ENCODE results near the gene TMEM150A.

The TMEM150A gene

GRCh38 chr2:85585781-85586105 is 16.8 kb downstream of the TMEM150A start:
- no peak for TF ChIP-seq ELF4 (IDR thresholded peaks at IDR 0.05)
- no peak for TF ChIP-seq L3MBTL2 (conservative IDR thresholded peaks at IDR 0.05)
- TF ChIP-seq ARNT (IDR thresholded peaks at IDR 0.05): no peak
- TF ChIP-seq LEF1 (IDR thresholded peaks at IDR 0.05; ENCODE audit: borderline replicate concordance): no peak
- TF ChIP-seq BHLHE40 (IDR thresholded peaks at IDR 0.05; ENCODE audit: borderline replicate concordance): no peak
- TF ChIP-seq NFRKB (IDR thresholded peaks at IDR 0.05): no peak
- TF ChIP-seq TARDBP (IDR thresholded peaks at IDR 0.05): no peak
- TF ChIP-seq ZNF384 (IDR thresholded peaks at IDR 0.05): no peak
- no peak for TF ChIP-seq FOXK2 (IDR thresholded peaks at IDR 0.05)
- TF ChIP-seq SP1 (IDR thresholded peaks at IDR 0.05): no peak
- TF ChIP-seq HDGF (IDR thresholded peaks at IDR 0.05; ENCODE audit: borderline replicate concordance): no peak
- TF ChIP-seq PKNOX1 (IDR thresholded peaks at IDR 0.05): no peak
- TF ChIP-seq FOXA1 (IDR thresholded peaks at IDR 0.05): no peak
- no peak for TF ChIP-seq CTBP1 (IDR thresholded peaks at IDR 0.05; ENCODE audit: borderline replicate concordance)
- TF ChIP-seq SUZ12 (IDR thresholded peaks at IDR 0.05): no peak
- TF ChIP-seq FOXM1 (IDR thresholded peaks at IDR 0.05; ENCODE audit: borderline replicate concordance): no peak
- no peak for DNase-seq (ENCODE audit: extremely low spot score)
- ChIA-PET CTCF (no interaction called here), POLR2A (interaction anchor here (4.5 kb wide), 1 partner anchor 9 kb away, joined by 28 read pairs; the partner anchor contains the start of gene RNF181)

GRCh38 chr2:85584857-85585780 is 17.4 kb downstream of the TMEM150A start:
- DNase-seq (ENCODE audit: extremely low spot score): no peak
- ChIA-PET CTCF (no interaction called here), POLR2A (interaction anchor here (1.0 to 4.5 kb wide), 2 partner anchors 9 to 17 kb away, joined by 4 to 28 read pairs; partner anchors contain the start of genes RNF181 and TMEM150A)
- TF ChIP-seq ARNT (IDR thresholded peaks at IDR 0.05) (no peak), FOXK2 (IDR thresholded peaks at IDR 0.05) (no peak), NFRKB (IDR thresholded peaks at IDR 0.05) (no peak), SUZ12 (IDR thresholded peaks at IDR 0.05) (no peak), TARDBP (IDR thresholded peaks at IDR 0.05) (no peak), CTBP1 (IDR thresholded peaks at IDR 0.05; ENCODE audit: borderline replicate concordance) (no peak), HDGF (IDR thresholded peaks at IDR 0.05; ENCODE audit: borderline replicate concordance) (no peak), LEF1 (IDR thresholded peaks at IDR 0.05; ENCODE audit: borderline replicate concordance) (no peak), PKNOX1 (IDR thresholded peaks at IDR 0.05) (no peak), BHLHE40 (IDR thresholded peaks at IDR 0.05; ENCODE audit: borderline replicate concordance) (no peak), FOXA1 (IDR thresholded peaks at IDR 0.05) (no peak), ZNF384 (IDR thresholded peaks at IDR 0.05) (no peak), ELF4 (IDR thresholded peaks at IDR 0.05) (no peak), FOXM1 (IDR thresholded peaks at IDR 0.05; ENCODE audit: borderline replicate concordance) (no peak), SP1 (IDR thresholded peaks at IDR 0.05) (no peak), L3MBTL2 (conservative IDR thresholded peaks at IDR 0.05) (no peak)

GRCh38 chr2:85584354-85584856 is 18.1 kb downstream of the TMEM150A start, which contains the start of gene VAMP5:
VAMP5 (plus strand) TSS chr2:85584431; CDS start chr2:85584491, 60 bp downstream.
- POLR2A ChIA-PET: interaction anchor here (1.0 to 4.5 kb wide), 2 partner anchors 10 to 18 kb away, joined by 4 to 28 read pairs; partner anchors contain the start of genes RNF181 and TMEM150A
- TF ChIP-seq BHLHE40 (IDR thresholded peaks at IDR 0.05; ENCODE audit: borderline replicate concordance) (no peak), PKNOX1 (IDR thresholded peaks at IDR 0.05) (no peak), LEF1 (IDR thresholded peaks at IDR 0.05; ENCODE audit: borderline replicate concordance) (no peak), L3MBTL2 (conservative IDR thresholded peaks at IDR 0.05) (no peak), HDGF (IDR thresholded peaks at IDR 0.05; ENCODE audit: borderline replicate concordance) (no peak), FOXA1 (IDR thresholded peaks at IDR 0.05) (no peak), NFRKB (IDR thresholded peaks at IDR 0.05) (no peak), SUZ12 (IDR thresholded peaks at IDR 0.05) (no peak), ELF4 (IDR thresholded peaks at IDR 0.05) (no peak), ZNF384 (IDR thresholded peaks at IDR 0.05) (no peak), TARDBP (IDR thresholded peaks at IDR 0.05) (no peak)
- DNase-seq (ENCODE audit: extremely low spot score): no peak
- CTCF ChIA-PET: no interaction called here

- CTCF ChIA-PET: no interaction called here
Measured at GRCh38 chr2:85583667-85584353, 18.7 kb downstream of the TMEM150A start.

GRCh38 chr2:85582492-85582891 is 20.0 kb downstream of the TMEM150A start:
- DNase-seq (ENCODE audit: extremely low spot score): no peak
- CTCF ChIA-PET: no interaction called here
- TF ChIP-seq ZNF384 (IDR thresholded peaks at IDR 0.05): no peak
- TF ChIP-seq PKNOX1 (IDR thresholded peaks at IDR 0.05): no peak
- no peak for TF ChIP-seq FOXM1 (IDR thresholded peaks at IDR 0.05; ENCODE audit: borderline replicate concordance)
- TF ChIP-seq SP1 (IDR thresholded peaks at IDR 0.05): no peak
- TF ChIP-seq L3MBTL2 (conservative IDR thresholded peaks at IDR 0.05): no peak
- no peak for TF ChIP-seq FOXA1 (IDR thresholded peaks at IDR 0.05)
- no peak for TF ChIP-seq ARNT (IDR thresholded peaks at IDR 0.05)
- TF ChIP-seq ELF4 (IDR thresholded peaks at IDR 0.05): no peak
- POLR2A ChIA-PET: no interaction called here

More at GRCh38 chr2:85583667-85584353, 18.7 kb downstream of the TMEM150A start:
- TF ChIP-seq L3MBTL2 (conservative IDR thresholded peaks at IDR 0.05) (no peak), FOXA1 (IDR thresholded peaks at IDR 0.05) (no peak), FOXM1 (IDR thresholded peaks at IDR 0.05; ENCODE audit: borderline replicate concordance) (no peak), NFRKB (IDR thresholded peaks at IDR 0.05) (no peak), TARDBP (IDR thresholded peaks at IDR 0.05) (no peak), ZNF384 (IDR thresholded peaks at IDR 0.05) (no peak), CTBP1 (IDR thresholded peaks at IDR 0.05; ENCODE audit: borderline replicate concordance) (no peak), ELF4 (IDR thresholded peaks at IDR 0.05) (no peak), BHLHE40 (IDR thresholded peaks at IDR 0.05; ENCODE audit: borderline replicate concordance) (no peak)
- POLR2A ChIA-PET: interaction anchor here (4.5 kb wide), 1 partner anchor 11 kb away, joined by 28 read pairs; the partner anchor contains the start of gene RNF181
- DNase-seq (ENCODE audit: extremely low spot score): no peak
